Measurements from ENCODE around the gene COQ10B.

DNA sequence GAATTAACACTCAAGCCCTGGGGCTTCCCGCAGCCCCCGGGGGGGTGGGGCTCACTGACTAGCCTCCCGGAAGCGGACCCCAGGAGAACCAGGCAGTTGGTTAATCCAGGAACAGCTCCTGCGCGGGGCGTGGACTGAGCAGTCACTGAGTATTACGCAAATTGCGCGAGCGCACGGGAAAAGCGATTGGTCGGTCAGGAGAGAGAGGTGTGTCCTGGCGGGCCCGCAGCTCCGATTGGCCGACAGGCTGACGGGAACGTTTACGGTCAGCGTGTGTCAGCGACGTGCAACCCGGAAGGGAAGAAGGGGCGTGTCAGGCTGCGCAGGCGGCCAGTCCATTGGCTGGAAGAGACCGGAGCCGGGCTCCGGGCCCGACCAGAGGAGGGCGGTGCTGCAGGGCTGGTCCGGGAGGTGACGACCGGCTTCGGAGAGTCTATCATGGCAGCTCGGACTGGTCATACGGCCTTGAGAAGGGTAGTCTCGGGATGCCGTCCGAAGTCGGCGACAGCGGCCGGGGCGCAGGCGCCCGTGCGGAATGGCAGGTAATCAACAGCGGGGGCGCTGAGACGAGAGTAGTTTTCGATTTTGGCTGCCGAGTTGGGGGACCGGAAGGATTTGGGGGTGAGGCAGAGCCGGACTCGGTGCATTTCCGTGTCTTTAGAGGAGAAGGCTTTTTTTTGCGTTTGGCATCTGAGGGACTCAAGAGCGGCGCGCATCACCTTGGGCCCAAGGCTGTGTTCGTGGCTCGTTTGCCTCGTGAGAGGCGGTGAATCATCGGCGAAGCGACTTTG is at the start of gene COQ10B:
- TF ChIP-seq, protein P1, sequence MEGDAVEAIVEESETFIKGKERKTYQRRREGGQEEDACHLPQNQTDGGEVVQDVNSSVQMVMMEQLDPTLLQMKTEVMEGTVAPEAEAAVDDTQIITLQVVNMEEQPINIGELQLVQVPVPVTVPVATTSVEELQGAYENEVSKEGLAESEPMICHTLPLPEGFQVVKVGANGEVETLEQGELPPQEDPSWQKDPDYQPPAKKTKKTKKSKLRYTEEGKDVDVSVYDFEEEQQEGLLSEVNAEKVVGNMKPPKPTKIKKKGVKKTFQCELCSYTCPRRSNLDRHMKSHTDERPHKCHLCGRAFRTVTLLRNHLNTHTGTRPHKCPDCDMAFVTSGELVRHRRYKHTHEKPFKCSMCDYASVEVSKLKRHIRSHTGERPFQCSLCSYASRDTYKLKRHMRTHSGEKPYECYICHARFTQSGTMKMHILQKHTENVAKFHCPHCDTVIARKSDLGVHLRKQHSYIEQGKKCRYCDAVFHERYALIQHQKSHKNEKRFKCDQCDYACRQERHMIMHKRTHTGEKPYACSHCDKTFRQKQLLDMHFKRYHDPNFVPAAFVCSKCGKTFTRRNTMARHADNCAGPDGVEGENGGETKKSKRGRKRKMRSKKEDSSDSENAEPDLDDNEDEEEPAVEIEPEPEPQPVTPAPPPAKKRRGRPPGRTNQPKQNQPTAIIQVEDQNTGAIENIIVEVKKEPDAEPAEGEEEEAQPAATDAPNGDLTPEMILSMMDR (IDR thresholded peaks at IDR 0.05), result no peak
- peak; percentile 93 to 99 for TF ChIP-seq POLR2AphosphoS5 (IDR thresholded peaks at IDR 0.05; ENCODE audit: insufficient read depth in 1 of 2, low read depth in 1 of 2)
